ENCODE measurements around the gene PLA2G2D.

The PLA2G2D gene

GRCh38 chr1:20143318-20143717 lies 24.0 kb upstream of the PLA2G2D start:
- H3K4me1 ChIP-seq (ENCODE audit: control insufficient read depth in 1 of 2, insufficient read depth in 2 of 2, low read length in 2 of 2), result no peaks in the 10 kb centered on the region
- no peaks in the 10 kb centered on the region for H3K9me3 ChIP-seq (ENCODE audit: control insufficient read depth in 1 of 2, low read length in 2 of 2)
- no peaks in the 10 kb centered on the region for H3K36me3 ChIP-seq (ENCODE audit: control insufficient read depth in 1 of 2, insufficient read depth in 2 of 2, low read length in 2 of 2)
- H3K27me3 ChIP-seq (ENCODE audit: control insufficient read depth in 1 of 2, insufficient read depth in 2 of 2, low read length in 2 of 2), result no peaks in the 10 kb centered on the region
- no peak overlapping the region for H3K9ac ChIP-seq (ENCODE audit: low read depth in 1 of 2, low read length in 2 of 2)
- no peak overlapping the region for H3K27ac ChIP-seq (ENCODE audit: low read depth, low read length)
- no peak overlapping the region for H3K4me3 ChIP-seq (ENCODE audit: low read depth in 1 of 2, low read length in 2 of 2)

GRCh38 chr1:20142001-20142710 lies 22.8 kb upstream of the PLA2G2D start:
- no peak overlapping the region for H3K4me3 ChIP-seq (ENCODE audit: low read depth in 1 of 2, low read length in 2 of 2)
- H3K4me1 ChIP-seq (ENCODE audit: control insufficient read depth in 1 of 2, insufficient read depth in 2 of 2, low read length in 2 of 2), result no peaks in the 10 kb centered on the region
- H3K36me3 ChIP-seq (ENCODE audit: control insufficient read depth in 1 of 2, insufficient read depth in 2 of 2, low read length in 2 of 2), result no peaks in the 10 kb centered on the region
- no peaks in the 10 kb centered on the region for H3K27me3 ChIP-seq (ENCODE audit: control insufficient read depth in 1 of 2, insufficient read depth in 2 of 2, low read length in 2 of 2)
- H3K27ac ChIP-seq (ENCODE audit: low read depth, low read length), result no peak overlapping the region
- H3K9me3 ChIP-seq (ENCODE audit: control insufficient read depth in 1 of 2, low read length in 2 of 2), result no peaks in the 10 kb centered on the region
- H3K9ac ChIP-seq (ENCODE audit: low read depth in 1 of 2, low read length in 2 of 2), result no peak overlapping the region

- H3K4me3 ChIP-seq (ENCODE audit: low read depth in 1 of 2, low read length in 2 of 2), result no peak overlapping the region
Measured at GRCh38 chr1:20141466-20141865, 22.1 kb upstream of the PLA2G2D start.

GRCh38 chr1:20141001-20141400 lies 21.7 kb upstream of the PLA2G2D start:
- no peaks in the 10 kb centered on the region for H3K27me3 ChIP-seq (ENCODE audit: control insufficient read depth in 1 of 2, insufficient read depth in 2 of 2, low read length in 2 of 2)
- H3K36me3 ChIP-seq (ENCODE audit: control insufficient read depth in 1 of 2, insufficient read depth in 2 of 2, low read length in 2 of 2), result no peaks in the 10 kb centered on the region
- H3K9me3 ChIP-seq (ENCODE audit: control insufficient read depth in 1 of 2, low read length in 2 of 2), result no peaks in the 10 kb centered on the region
- no peak overlapping the region for H3K4me3 ChIP-seq (ENCODE audit: low read depth in 1 of 2, low read length in 2 of 2)
- no peak overlapping the region for H3K27ac ChIP-seq (ENCODE audit: low read depth, low read length)
- no peak overlapping the region for H3K9ac ChIP-seq (ENCODE audit: low read depth in 1 of 2, low read length in 2 of 2)
- no peaks in the 10 kb centered on the region for H3K4me1 ChIP-seq (ENCODE audit: control insufficient read depth in 1 of 2, insufficient read depth in 2 of 2, low read length in 2 of 2)

More at GRCh38 chr1:20141466-20141865, 22.1 kb upstream of the PLA2G2D start:
- no peaks in the 10 kb centered on the region for H3K36me3 ChIP-seq (ENCODE audit: control insufficient read depth in 1 of 2, insufficient read depth in 2 of 2, low read length in 2 of 2)
- H3K4me1 ChIP-seq (ENCODE audit: control insufficient read depth in 1 of 2, insufficient read depth in 2 of 2, low read length in 2 of 2), result no peaks in the 10 kb centered on the region
- H3K27me3 ChIP-seq (ENCODE audit: control insufficient read depth in 1 of 2, insufficient read depth in 2 of 2, low read length in 2 of 2), result no peaks in the 10 kb centered on the region
- no peak overlapping the region for H3K27ac ChIP-seq (ENCODE audit: low read depth, low read length)
- no peaks in the 10 kb centered on the region for H3K9me3 ChIP-seq (ENCODE audit: control insufficient read depth in 1 of 2, low read length in 2 of 2)
- no peak overlapping the region for H3K9ac ChIP-seq (ENCODE audit: low read depth in 1 of 2, low read length in 2 of 2)

- Histone ChIP-seq H3K27ac (ENCODE audit: low read depth, low read length) (no peak overlapping the region), H3K27me3 (ENCODE audit: control insufficient read depth in 1 of 2, insufficient read depth in 2 of 2, low read length in 2 of 2) (no peaks in the 10 kb centered on the region), H3K36me3 (ENCODE audit: control insufficient read depth in 1 of 2, insufficient read depth in 2 of 2, low read length in 2 of 2) (no peaks in the 10 kb centered on the region), H3K9me3 (ENCODE audit: control insufficient read depth in 1 of 2, low read length in 2 of 2) (no peaks in the 10 kb centered on the region), H3K9ac (ENCODE audit: low read depth in 1 of 2, low read length in 2 of 2) (no peak overlapping the region), H3K4me1 (ENCODE audit: control insufficient read depth in 1 of 2, insufficient read depth in 2 of 2, low read length in 2 of 2) (no peaks in the 10 kb centered on the region), H3K4me3 (ENCODE audit: low read depth in 1 of 2, low read length in 2 of 2) (no peak overlapping the region)
Measured at GRCh38 chr1:20139776-20140612, 20.7 kb upstream of the PLA2G2D start.

GRCh38 chr1:20138961-20139550 lies 19.7 kb upstream of the PLA2G2D start, which contains the start of gene PLA2G2F:
PLA2G2F (plus strand) TSS chr1:20139323; CDS start chr1:20139428, 105 bp downstream.
- no peaks in the 10 kb centered on the region for H3K27me3 ChIP-seq (ENCODE audit: control insufficient read depth in 1 of 2, insufficient read depth in 2 of 2, low read length in 2 of 2)

GRCh38 chr1:20138346-20138745 lies 19.0 kb upstream of the PLA2G2D start:
- H3K27ac ChIP-seq (ENCODE audit: low read depth, low read length), result no peak overlapping the region
- no peaks in the 10 kb centered on the region for H3K4me1 ChIP-seq (ENCODE audit: control insufficient read depth in 1 of 2, insufficient read depth in 2 of 2, low read length in 2 of 2)
- no peaks in the 10 kb centered on the region for H3K27me3 ChIP-seq (ENCODE audit: control insufficient read depth in 1 of 2, insufficient read depth in 2 of 2, low read length in 2 of 2)
- H3K36me3 ChIP-seq (ENCODE audit: control insufficient read depth in 1 of 2, insufficient read depth in 2 of 2, low read length in 2 of 2), result no peaks in the 10 kb centered on the region
- no peaks in the 10 kb centered on the region for H3K9me3 ChIP-seq (ENCODE audit: control insufficient read depth in 1 of 2, low read length in 2 of 2)
- H3K9ac ChIP-seq (ENCODE audit: low read depth in 1 of 2, low read length in 2 of 2), result no peak overlapping the region
- H3K4me3 ChIP-seq (ENCODE audit: low read depth in 1 of 2, low read length in 2 of 2), result no peak overlapping the region

More at GRCh38 chr1:20138961-20139550, 19.7 kb upstream of the PLA2G2D start, which contains the start of gene PLA2G2F:
- no peaks in the 10 kb centered on the region for H3K36me3 ChIP-seq (ENCODE audit: control insufficient read depth in 1 of 2, insufficient read depth in 2 of 2, low read length in 2 of 2)
- no peak within 1 kb of the TSS for H3K4me3 ChIP-seq (ENCODE audit: low read depth in 1 of 2, low read length in 2 of 2)
- no peaks in the 10 kb centered on the region for H3K9me3 ChIP-seq (ENCODE audit: control insufficient read depth in 1 of 2, low read length in 2 of 2)
- no peak within 1 kb of the TSS for H3K27ac ChIP-seq (ENCODE audit: low read depth, low read length)
- H3K9ac ChIP-seq (ENCODE audit: low read depth in 1 of 2, low read length in 2 of 2), result no peak within 1 kb of the TSS
- no peaks in the 10 kb centered on the region for H3K4me1 ChIP-seq (ENCODE audit: control insufficient read depth in 1 of 2, insufficient read depth in 2 of 2, low read length in 2 of 2)

GRCh38 chr1:20137604-20138003 lies 18.3 kb upstream of the PLA2G2D start:
- no peaks in the 10 kb centered on the region for H3K9me3 ChIP-seq (ENCODE audit: control insufficient read depth in 1 of 2, low read length in 2 of 2)
- no peak overlapping the region for H3K27ac ChIP-seq (ENCODE audit: low read depth, low read length)
- H3K9ac ChIP-seq (ENCODE audit: low read depth in 1 of 2, low read length in 2 of 2), result no peak overlapping the region
- H3K4me1 ChIP-seq (ENCODE audit: control insufficient read depth in 1 of 2, insufficient read depth in 2 of 2, low read length in 2 of 2), result no peaks in the 10 kb centered on the region
- H3K36me3 ChIP-seq (ENCODE audit: control insufficient read depth in 1 of 2, insufficient read depth in 2 of 2, low read length in 2 of 2), result no peaks in the 10 kb centered on the region
- H3K27me3 ChIP-seq (ENCODE audit: control insufficient read depth in 1 of 2, insufficient read depth in 2 of 2, low read length in 2 of 2), result no peaks in the 10 kb centered on the region
- no peak overlapping the region for H3K4me3 ChIP-seq (ENCODE audit: low read depth in 1 of 2, low read length in 2 of 2)

- Histone ChIP-seq H3K36me3 (ENCODE audit: control insufficient read depth in 1 of 2, insufficient read depth in 2 of 2, low read length in 2 of 2) (no peaks in the 10 kb centered on the region), H3K27me3 (ENCODE audit: control insufficient read depth in 1 of 2, insufficient read depth in 2 of 2, low read length in 2 of 2) (no peaks in the 10 kb centered on the region), H3K4me3 (ENCODE audit: low read depth in 1 of 2, low read length in 2 of 2) (no peak overlapping the region), H3K9me3 (ENCODE audit: control insufficient read depth in 1 of 2, low read length in 2 of 2) (no peaks in the 10 kb centered on the region), H3K9ac (ENCODE audit: low read depth in 1 of 2, low read length in 2 of 2) (no peak overlapping the region), H3K4me1 (ENCODE audit: control insufficient read depth in 1 of 2, insufficient read depth in 2 of 2, low read length in 2 of 2) (no peaks in the 10 kb centered on the region), H3K27ac (ENCODE audit: low read depth, low read length) (no peak overlapping the region)
Measured at GRCh38 chr1:20137055-20137454, 17.7 kb upstream of the PLA2G2D start.

GRCh38 chr1:20136249-20136648 lies 16.9 kb upstream of the PLA2G2D start:
- H3K9ac ChIP-seq (ENCODE audit: low read depth in 1 of 2, low read length in 2 of 2), result no peak overlapping the region
- no peaks in the 10 kb centered on the region for H3K4me1 ChIP-seq (ENCODE audit: control insufficient read depth in 1 of 2, insufficient read depth in 2 of 2, low read length in 2 of 2)
- H3K36me3 ChIP-seq (ENCODE audit: control insufficient read depth in 1 of 2, insufficient read depth in 2 of 2, low read length in 2 of 2), result no peaks in the 10 kb centered on the region
- no peaks in the 10 kb centered on the region for H3K27me3 ChIP-seq (ENCODE audit: control insufficient read depth in 1 of 2, insufficient read depth in 2 of 2, low read length in 2 of 2)
- H3K27ac ChIP-seq (ENCODE audit: low read depth, low read length), result no peak overlapping the region
- no peak overlapping the region for H3K4me3 ChIP-seq (ENCODE audit: low read depth in 1 of 2, low read length in 2 of 2)
- no peaks in the 10 kb centered on the region for H3K9me3 ChIP-seq (ENCODE audit: control insufficient read depth in 1 of 2, low read length in 2 of 2)
